HG03469 (cell line): ENCODE measurements around the gene MFAP4.

Experiments
- ATAC-seq: cut with Tn5 transposase; IDR thresholded peaks from one replicate; pipeline ENCODE4 v1.9.1; 2021; ENCODE audit warnings: mild to moderate bottlenecking, moderate library complexity, moderate number of reproducible peaks; ENCODE audit not compliant: unreplicated experiment

The MFAP4 gene

DNA sequence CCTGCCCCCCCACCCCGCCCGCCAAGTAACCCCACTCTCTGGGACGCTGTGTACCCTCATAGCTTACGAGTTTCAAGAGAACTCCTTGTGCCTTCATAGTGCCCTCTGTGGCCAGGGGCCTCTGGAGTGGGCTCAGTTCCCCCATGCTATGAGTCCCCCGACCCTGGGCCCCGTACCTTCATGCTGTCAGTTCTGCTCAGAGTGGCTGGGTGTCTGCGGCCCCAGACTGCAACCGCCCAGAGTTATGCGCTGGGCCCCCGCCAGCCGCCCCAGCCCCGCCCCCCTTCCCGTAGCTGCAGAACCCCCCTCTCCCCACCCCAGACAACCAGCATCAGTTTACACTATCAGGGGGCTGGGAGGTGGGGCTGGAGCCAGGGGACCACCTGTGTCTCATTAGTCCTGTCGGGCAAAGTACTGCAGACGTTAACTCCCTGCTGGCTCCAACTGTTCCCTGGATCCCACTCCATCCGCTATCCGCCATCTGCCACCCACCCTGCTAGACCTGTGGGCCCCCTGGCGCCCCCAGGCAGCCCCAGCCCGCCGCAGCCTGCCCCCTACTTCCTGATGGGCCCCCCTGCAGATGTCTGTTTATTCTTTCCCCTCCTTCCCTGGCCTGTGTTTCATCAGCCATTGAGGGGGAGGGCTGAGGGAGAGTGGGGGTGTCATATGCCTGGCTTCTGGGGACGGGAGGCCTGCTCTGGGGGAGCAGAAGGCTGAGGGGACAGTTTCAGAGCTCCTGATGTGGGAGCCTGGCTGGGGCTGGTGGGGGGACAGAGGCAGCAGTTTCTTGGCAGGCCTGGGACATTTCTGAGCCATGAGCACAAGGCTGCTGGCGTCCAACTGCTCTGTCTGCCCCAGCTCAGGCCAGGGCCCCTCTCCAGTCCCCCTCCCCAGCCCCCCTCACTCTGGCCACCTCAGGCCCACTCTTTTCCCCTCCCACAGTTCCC, at the start of gene MFAP4:
Gene MFAP4, minus strand, starts transcription at position 217 of the 947 bp plus-strand sequence. Its CDS starts 35 bp downstream, at position 182.
- ATAC-seq: no peak

- ATAC-seq: no peak
Measured at GRCh38 chr17:19433727-19434340, 46.8 kb upstream of the MFAP4 start.

DNA sequence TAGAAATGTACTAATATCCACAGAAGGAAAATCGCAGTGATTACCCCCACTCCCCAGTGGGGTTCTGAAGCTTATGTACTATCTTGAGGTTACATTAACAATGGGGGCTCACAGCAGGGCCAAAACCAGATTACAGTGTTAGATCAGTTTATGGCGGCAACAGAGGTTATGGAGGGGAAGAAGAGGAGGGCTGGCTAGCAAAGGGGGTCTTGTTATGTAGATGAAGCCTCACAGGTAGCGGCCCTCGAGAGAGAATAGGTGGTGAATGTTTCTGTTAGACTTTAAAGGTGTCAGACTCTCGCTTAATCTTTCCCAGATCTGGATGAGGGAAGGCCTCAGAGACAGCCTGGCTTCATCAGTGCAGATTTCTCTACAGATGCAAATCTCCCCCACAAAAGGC, 46.3 kb upstream of the MFAP4 start:
- ATAC-seq: no peak

- ATAC-seq: no peak
Measured at GRCh38 chr17:19431691-19432090, 44.7 kb upstream of the MFAP4 start.

- ATAC-seq: no peak
Measured at GRCh38 chr17:19426631-19427030, 39.6 kb upstream of the MFAP4 start.

GRCh38 chr17:19424934-19425868, 38.2 kb upstream of the MFAP4 start:
- no peak for ATAC-seq

- ATAC-seq: no peak
Measured at GRCh38 chr17:19421926-19422325, 34.9 kb upstream of the MFAP4 start.

DNA sequence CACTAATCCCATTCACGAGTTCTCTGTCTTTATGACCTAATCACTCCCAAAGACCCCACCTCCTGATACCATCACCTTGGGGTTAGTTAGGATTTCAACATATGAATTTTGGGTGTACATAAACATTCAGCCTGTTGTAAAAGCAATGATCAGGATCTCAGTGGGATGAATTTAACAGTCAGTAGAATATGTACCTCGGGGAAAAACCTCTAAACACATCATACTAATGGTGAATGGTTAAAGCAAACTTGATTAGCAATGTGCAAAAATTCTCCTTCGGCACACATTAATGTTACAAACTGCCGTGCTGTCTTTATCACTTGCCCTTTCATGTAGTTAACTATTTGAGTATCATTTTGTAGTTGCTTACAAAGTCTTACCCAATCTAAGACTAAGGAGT, 34.2 kb upstream of the MFAP4 start:
- no peak for ATAC-seq

DNA sequence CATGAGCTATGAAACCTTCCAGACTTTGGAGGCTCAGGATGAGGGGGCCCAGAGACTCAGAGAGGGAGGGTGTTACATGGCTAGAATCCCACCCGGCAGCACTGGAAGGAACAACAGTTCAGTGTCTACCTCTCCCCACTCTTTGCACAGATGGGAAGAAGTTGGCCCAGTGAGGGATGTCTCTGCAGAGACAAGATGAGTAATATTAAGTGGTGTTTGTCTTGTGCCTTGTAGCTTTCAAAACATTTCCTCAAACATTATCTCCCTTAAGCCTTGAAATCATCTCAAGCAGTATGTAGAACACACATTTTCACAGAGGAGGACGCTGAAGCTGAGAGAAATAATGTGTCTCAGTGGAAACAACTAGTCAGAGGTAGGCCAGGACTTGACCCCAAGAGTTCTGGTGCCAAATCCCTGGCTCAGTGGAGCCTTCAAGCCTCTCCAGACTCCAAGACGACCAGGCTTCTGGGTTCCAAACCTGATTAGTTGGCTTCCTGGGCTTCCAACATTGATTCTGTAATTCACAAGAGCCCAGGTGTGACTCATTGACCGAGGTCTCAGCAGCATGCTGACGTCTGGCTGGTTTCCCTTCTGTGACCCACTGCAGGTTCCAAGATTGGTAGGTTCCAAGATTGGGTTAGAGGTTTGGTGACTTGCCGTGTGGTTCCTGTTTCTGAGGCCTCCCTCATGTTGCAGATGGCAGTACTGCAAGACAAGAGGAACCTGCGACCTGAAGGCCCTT, 31.4 kb upstream of the MFAP4 start:
- ATAC-seq: no peak

GRCh38 chr17:19417611-19418010, 30.6 kb upstream of the MFAP4 start:
- ATAC-seq: no peak

DNA sequence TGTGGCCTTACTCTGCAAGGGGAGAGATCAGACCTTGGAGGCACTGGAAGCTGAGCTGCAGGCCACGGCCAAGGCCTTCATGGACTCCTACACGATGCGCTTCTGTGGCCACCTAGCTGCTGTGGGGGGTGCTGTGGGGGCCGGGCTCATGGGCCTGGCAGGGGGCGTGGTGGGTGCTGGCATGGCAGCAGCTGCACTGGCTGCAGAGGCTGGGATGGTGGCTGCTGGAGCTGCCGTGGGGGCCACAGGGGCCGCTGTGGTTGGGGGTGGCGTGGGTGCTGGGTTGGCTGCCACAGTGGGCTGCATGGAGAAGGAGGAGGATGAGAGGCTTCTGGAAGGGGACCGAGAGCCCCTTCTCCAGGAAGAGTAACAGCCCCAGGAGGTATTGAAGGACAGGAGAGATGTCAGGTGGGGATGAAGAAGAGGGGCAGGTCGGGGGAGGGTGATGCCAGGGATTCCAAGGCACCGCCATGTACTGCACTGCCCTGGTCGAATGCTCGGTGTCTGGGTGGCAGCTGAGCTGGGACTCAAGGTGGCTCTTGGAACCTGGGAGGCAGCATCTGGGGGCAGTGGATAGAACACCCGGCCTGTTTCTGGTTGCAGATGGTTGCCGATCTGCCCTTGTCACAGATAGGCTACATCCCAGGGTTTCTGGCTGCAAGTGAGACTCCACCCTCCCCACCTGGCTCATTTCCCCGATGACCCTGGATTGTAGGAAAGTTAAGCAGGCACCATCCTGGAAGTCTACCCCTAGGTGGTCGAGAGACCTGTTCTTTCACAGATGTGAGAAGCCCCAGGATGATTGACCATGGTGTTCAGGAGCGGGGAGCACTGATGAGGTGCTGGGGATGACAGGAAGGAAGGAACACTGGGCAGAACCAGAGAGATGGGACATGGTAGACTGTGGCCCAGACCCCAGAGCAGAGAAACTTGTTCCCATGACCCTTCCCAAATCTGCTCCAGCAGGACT, 29.1 kb upstream of the MFAP4 start:
- ATAC-seq: no peak

DNA sequence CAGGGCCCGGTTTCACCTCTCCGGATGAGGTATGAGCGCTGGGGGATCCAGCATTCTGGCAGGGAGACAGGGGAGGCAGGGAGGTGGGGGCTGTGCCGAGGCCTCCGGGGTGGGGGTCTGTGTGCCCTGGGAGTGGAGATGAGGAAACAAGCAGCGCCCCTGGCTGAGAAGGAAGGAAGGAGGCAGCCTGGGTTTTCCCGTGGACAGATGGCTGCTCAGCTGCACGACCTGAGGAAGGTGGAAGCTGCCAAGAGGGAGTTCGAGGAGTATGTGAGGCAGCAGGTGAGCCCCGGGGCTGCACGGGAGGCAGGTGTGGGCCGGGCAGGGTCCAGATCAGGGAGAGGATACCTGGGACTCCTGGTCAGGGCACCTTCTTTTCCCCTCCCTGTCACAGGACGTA, 28.3 kb upstream of the MFAP4 start:
- ATAC-seq: no peak

- no peak for ATAC-seq
Measured at GRCh38 chr17:19414396-19415280, 27.6 kb upstream of the MFAP4 start.

DNA sequence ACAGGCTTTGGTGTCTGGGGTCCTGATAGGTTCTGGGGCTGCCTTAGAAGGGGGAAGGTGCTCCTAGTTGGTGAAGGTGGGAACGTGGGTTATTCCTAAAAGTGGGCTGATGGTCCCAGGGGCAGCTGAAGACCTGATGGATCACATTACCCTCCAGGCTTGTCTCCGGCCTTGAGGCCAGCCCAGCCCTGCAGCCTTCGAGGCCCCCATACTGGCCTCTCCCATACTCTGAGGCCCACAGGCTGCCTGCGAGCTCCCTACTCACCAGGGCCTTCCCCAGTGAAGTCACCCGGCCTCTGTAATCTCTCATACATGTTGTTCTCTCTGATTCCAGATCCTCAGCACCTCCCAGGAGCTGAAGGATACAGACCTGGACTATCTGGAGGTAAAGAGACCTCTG, 26.8 kb upstream of the MFAP4 start:
- no peak for ATAC-seq

DNA sequence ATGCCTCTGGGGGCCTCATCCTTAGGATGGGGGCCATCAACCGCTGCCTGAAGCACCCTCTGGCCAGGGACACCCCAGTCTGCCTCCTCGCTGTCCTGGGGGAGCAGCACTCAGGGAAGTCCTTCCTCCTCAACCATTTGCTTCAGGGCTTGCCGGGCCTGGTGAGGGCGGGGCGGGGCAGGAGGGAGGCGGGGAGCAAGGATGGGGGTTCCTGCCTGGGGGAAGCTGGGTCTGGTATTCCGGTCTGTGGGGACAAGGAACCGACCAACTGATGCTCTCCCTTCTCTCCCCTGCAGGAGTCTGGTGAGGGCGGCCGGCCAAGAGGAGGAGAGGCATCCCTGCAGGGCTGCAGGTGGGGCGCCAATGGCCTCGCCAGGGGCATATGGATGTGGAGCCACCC, 26.0 kb upstream of the MFAP4 start:
- ATAC-seq: no peak

GRCh38 chr17:19412510-19412909, 25.5 kb upstream of the MFAP4 start:
- ATAC-seq: no peak

DNA sequence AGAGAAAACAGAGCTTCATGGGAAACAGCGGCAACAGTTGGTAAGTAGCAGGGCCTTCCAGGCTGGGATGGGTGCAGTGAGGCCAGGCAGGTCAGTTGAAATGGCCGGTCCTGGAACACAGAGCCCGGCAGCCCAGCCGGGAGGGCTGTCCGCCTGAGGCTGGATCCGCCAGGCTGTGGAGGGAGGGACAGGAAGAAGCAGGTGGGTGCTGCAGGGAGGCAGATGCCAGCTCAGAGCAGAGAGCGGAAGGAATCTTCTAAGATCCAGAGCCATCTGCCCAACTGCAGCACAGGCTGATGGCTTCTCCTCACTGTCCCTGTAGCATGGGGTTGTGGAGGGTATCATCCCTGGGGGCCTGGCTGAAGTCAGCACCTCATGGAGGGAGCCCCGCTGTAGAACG, 24.6 kb upstream of the MFAP4 start:
- ATAC-seq: no peak

GRCh38 chr17:19410875-19411620, 24.1 kb upstream of the MFAP4 start, which contains the start of gene RNF112:
TSS of gene RNF112 (plus strand) at chr17:19411232. CDS start at chr17:19411409, 177 bp downstream.
- ATAC-seq: no peak
